Measurements from ENCODE around the gene ARMH3.

DNA sequence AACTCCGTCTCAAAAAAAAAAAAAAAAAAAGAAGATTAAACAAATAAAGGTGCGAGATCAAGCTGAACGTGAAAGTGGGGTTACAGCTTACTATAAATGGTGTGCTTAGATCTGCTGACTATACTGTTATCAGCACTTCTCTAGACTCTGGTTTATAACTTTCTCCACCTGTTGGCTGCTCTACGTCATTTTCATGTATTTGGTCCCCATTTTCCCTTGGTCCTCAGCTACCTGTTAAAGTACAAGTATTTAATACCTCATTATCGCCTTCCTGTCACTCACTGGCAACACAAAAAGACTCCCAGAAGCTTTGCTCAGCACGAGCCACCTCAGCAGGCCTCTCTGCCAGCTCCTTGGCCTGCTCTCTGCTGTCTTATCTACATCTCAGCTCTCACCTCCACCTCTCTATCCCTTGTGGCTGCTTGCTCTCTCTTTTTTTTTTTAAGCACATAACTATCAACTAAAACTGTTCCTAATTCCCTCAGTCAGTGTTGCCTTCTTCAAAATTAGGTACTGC, 95.0 kb downstream of the ARMH3 start:
- TF ChIP-seq POLR2AphosphoS5 (IDR thresholded peaks at IDR 0.05) (no peak), CTCF (IDR thresholded peaks at IDR 0.05 in 8 of 11, conservative IDR thresholded peaks at IDR 0.05 in 3 of 11) (no peak), POLR2A (IDR thresholded peaks at IDR 0.05) (no peak)
